ENCODE results near the gene ANKS1B.
A peak's percentile ranks its signal among the peaks of the same experiment; 100 is the strongest.

Gene ANKS1B

DNA sequence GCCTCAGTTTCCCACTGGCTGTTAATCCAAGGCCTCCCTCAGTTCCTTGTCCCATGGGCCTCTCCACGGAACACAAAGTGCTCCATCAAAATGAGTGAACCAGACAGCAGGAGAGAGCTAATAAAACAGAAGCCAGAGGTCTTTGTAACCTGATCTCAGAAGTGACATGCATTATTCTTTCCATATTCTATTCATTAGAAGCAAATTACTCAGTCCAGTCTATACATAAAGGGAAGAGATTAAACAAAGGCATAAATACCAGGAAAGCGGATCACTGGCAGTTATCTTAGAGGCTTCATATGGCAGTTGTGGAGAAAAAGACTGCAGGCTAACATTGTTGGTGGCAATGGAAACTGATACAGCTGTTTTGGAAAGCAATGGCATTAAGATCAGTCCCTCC lies 507.8 kb downstream of the ANKS1B start (continued):
- TF ChIP-seq, protein P1, sequence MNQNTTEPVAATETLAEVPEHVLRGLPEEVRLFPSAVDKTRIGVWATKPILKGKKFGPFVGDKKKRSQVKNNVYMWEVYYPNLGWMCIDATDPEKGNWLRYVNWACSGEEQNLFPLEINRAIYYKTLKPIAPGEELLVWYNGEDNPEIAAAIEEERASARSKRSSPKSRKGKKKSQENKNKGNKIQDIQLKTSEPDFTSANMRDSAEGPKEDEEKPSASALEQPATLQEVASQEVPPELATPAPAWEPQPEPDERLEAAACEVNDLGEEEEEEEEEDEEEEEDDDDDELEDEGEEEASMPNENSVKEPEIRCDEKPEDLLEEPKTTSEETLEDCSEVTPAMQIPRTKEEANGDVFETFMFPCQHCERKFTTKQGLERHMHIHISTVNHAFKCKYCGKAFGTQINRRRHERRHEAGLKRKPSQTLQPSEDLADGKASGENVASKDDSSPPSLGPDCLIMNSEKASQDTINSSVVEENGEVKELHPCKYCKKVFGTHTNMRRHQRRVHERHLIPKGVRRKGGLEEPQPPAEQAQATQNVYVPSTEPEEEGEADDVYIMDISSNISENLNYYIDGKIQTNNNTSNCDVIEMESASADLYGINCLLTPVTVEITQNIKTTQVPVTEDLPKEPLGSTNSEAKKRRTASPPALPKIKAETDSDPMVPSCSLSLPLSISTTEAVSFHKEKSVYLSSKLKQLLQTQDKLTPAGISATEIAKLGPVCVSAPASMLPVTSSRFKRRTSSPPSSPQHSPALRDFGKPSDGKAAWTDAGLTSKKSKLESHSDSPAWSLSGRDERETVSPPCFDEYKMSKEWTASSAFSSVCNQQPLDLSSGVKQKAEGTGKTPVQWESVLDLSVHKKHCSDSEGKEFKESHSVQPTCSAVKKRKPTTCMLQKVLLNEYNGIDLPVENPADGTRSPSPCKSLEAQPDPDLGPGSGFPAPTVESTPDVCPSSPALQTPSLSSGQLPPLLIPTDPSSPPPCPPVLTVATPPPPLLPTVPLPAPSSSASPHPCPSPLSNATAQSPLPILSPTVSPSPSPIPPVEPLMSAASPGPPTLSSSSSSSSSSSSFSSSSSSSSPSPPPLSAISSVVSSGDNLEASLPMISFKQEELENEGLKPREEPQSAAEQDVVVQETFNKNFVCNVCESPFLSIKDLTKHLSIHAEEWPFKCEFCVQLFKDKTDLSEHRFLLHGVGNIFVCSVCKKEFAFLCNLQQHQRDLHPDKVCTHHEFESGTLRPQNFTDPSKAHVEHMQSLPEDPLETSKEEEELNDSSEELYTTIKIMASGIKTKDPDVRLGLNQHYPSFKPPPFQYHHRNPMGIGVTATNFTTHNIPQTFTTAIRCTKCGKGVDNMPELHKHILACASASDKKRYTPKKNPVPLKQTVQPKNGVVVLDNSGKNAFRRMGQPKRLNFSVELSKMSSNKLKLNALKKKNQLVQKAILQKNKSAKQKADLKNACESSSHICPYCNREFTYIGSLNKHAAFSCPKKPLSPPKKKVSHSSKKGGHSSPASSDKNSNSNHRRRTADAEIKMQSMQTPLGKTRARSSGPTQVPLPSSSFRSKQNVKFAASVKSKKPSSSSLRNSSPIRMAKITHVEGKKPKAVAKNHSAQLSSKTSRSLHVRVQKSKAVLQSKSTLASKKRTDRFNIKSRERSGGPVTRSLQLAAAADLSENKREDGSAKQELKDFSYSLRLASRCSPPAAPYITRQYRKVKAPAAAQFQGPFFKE (tag by site-specific recombination; IDR thresholded peaks at IDR 0.05; ENCODE audit: borderline replicate concordance): no peak
- TF ChIP-seq ZNF341 (tag by site-specific recombination; IDR thresholded peaks at IDR 0.05; ENCODE audit: low read depth) (no peak), ZNF157 (tag by site-specific recombination; IDR thresholded peaks at IDR 0.05) (no peak), TCF7L2 (IDR thresholded peaks at IDR 0.05; ENCODE audit: borderline replicate concordance, low read depth, low read length) (no peak), ZNF658 (tag by site-specific recombination; IDR thresholded peaks at IDR 0.05) (no peak)

DNA sequence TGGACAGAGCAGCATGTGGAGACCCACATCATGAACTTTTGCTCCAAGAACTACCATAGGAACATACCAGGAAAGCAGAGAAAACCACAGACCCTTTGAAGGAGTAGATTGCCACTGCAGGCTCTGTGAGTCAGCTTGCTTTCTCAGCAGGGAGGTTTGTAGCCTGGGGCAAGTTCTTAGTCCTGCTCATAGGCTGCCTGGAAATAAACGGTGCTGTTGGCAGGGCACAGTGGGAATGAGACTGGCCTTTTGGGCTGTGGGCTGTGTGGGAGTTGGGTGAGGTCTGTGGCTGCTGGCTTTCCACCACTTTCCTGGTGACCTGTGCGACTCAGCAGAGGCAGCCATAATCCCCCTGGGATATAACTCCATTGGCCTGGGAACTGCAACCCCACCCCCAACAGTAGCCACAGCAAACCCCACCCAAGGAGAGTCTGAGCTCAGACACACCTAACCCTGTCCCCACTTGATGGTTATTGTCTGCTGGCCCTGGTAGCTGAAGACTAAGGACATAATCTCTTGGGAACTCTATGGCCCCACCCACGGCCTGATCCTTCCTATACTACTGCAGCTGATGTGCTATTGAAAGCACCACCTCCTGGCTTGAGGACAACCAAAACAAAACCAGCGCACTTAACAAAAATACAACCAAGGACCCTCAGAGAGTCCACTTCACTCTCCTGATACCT lies 529.2 kb downstream of the ANKS1B start:
- Histone ChIP-seq H3K36me3 (ENCODE audit: control insufficient read depth in 2 of 2, insufficient read depth in 1 of 2, low read length in 2 of 2) (no peaks in the 10 kb centered on the region), H3K4me3 (ENCODE audit: low read depth, low read length) (no peak overlapping the region), H3K27ac (ENCODE audit: extremely low read depth, low read depth, low read length) (no peak overlapping the region), H3K9me3 (ENCODE audit: control insufficient read depth, insufficient read depth, low read depth, low read length) (no peaks in the 10 kb centered on the region; the same call in 1 of the 2 replicates), H3K4me1 (ENCODE audit: control insufficient read depth, insufficient read depth, low read length) (no peaks in the 10 kb centered on the region)
- ChIA-PET CTCF (interaction anchor here (0.6 kb wide), 1 partner anchor 9 kb away, joined by 3 read pairs; no protein-coding TSS in a partner anchor), POLR2A (no interaction called here)
- peak; percentile 41; the same call in 1 of the 2 replicates for TF ChIP-seq TCF7L2 (IDR thresholded peaks at IDR 0.05; ENCODE audit: borderline replicate concordance, low read depth, low read length)
- TF ChIP-seq MYNN (tag by site-specific recombination; IDR thresholded peaks at IDR 0.05; ENCODE audit: borderline replicate concordance): no peak
- no peak for TF ChIP-seq ZNF660 (tag by site-specific recombination; IDR thresholded peaks at IDR 0.05)
- peak; percentile 24; the same call in 1 of the 2 replicates for TF ChIP-seq ZFHX2 (tag by site-specific recombination; conservative IDR thresholded peaks at IDR 0.05)
- TF ChIP-seq, protein P2, sequence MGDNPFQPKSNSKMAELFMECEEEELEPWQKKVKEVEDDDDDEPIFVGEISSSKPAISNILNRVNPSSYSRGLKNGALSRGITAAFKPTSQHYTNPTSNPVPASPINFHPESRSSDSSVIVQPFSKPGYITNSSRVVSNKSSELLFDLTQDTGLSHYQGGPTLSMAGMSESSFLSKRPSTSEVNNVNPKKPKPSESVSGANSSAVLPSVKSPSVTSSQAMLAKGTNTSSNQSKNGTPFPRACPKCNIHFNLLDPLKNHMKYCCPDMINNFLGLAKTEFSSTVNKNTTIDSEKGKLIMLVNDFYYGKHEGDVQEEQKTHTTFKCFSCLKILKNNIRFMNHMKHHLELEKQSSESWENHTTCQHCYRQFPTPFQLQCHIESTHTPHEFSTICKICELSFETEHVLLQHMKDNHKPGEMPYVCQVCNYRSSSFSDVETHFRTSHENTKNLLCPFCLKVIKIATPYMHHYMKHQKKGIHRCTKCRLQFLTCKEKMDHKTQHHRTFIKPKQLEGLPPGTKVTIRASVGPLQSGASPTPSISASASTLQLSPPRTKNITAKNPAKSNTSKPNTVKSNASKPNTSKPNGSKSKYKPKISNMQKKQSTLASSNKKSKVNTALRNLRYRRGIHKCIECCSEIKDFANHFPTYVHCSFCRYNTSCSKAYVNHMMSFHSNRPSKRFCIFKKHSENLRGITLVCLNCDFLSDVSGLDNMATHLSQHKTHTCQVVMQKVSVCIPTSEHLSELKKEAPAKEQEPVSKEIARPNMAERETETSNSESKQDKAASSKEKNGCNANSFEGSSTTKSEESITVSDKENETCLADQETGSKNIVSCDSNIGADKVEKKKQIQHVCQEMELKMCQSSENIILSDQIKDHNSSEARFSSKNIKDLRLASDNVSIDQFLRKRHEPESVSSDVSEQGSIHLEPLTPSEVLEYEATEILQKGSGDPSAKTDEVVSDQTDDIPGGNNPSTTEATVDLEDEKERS (tag by site-specific recombination; IDR thresholded peaks at IDR 0.05): no peak
- peak; percentile 53 for TF ChIP-seq OSR2 (tag by site-specific recombination; IDR thresholded peaks at IDR 0.05)
- peak; percentile 72 for TF ChIP-seq ZIC2 (tag by site-specific recombination; IDR thresholded peaks at IDR 0.05)
- TF ChIP-seq, protein P3, sequence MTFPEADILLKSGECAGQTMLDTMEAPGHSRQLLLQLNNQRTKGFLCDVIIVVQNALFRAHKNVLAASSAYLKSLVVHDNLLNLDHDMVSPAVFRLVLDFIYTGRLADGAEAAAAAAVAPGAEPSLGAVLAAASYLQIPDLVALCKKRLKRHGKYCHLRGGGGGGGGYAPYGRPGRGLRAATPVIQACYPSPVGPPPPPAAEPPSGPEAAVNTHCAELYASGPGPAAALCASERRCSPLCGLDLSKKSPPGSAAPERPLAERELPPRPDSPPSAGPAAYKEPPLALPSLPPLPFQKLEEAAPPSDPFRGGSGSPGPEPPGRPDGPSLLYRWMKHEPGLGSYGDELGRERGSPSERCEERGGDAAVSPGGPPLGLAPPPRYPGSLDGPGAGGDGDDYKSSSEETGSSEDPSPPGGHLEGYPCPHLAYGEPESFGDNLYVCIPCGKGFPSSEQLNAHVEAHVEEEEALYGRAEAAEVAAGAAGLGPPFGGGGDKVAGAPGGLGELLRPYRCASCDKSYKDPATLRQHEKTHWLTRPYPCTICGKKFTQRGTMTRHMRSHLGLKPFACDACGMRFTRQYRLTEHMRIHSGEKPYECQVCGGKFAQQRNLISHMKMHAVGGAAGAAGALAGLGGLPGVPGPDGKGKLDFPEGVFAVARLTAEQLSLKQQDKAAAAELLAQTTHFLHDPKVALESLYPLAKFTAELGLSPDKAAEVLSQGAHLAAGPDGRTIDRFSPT (tag by site-specific recombination; IDR thresholded peaks at IDR 0.05): peak; percentile 65
- TF ChIP-seq ZNF404 (tag by site-specific recombination; IDR thresholded peaks at IDR 0.05): no peak
- TF ChIP-seq ZBTB20 (tag by site-specific recombination; IDR thresholded peaks at IDR 0.05): peak; percentile 44; the same call in 1 of the 2 replicates
- no peak for TF ChIP-seq ZNF514 (tag by site-specific recombination; IDR thresholded peaks at IDR 0.05)
- no peak for TF ChIP-seq GLIS2 (tag by site-specific recombination; IDR thresholded peaks at IDR 0.05)
- TF ChIP-seq, protein P4, sequence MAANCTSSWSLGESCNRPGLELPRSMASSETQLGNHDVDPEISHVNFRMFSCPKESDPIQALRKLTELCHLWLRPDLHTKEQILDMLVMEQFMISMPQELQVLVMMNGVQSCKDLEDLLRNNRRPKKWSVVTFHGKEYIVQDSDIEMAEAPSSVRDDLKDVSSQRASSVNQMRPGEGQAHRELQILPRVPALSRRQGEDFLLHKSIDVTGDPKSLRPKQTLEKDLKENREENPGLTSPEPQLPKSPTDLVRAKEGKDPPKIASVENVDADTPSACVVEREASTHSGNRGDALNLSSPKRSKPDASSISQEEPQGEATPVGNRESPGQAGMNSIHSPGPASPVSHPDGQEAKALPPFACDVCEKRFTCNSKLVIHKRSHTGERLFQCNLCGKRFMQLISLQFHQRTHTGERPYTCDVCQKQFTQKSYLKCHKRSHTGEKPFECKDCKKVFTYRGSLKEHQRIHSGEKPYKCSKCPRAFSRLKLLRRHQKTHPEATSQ (tag by site-specific recombination; IDR thresholded peaks at IDR 0.05): no peak
- TF ChIP-seq, protein P5, sequence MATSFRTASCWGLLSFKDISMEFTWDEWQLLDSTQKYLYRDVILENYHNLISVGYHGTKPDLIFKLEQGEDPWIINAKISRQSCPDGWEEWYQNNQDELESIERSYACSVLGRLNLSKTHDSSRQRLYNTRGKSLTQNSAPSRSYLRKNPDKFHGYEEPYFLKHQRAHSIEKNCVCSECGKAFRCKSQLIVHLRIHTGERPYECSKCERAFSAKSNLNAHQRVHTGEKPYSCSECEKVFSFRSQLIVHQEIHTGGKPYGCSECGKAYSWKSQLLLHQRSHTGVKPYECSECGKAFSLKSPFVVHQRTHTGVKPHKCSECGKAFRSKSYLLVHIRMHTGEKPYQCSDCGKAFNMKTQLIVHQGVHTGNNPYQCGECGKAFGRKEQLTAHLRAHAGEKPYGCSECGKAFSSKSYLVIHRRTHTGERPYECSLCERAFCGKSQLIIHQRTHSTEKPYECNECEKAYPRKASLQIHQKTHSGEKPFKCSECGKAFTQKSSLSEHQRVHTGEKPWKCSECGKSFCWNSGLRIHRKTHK (tag by site-specific recombination; IDR thresholded peaks at IDR 0.05): no peak
- TF ChIP-seq ZNF423 (tag by site-specific recombination; IDR thresholded peaks at IDR 0.05): no peak
- no peak for TF ChIP-seq ZNF596 (tag by site-specific recombination; IDR thresholded peaks at IDR 0.05)
- TF ChIP-seq ZNF521 (tag by site-specific recombination; IDR thresholded peaks at IDR 0.05): no peak
- no peak for TF ChIP-seq SP3 (tag by site-specific recombination; IDR thresholded peaks at IDR 0.05)

All from HEK293 (cell line).